DOHH2 (cell line): ENCODE results near the gene APOLD1.

Experiments
- EZH2phosphoT487 ChIP-seq: fragments of 200-600 bp; sonication (generic); IDR thresholded peaks from 2 replicates; pipeline ENCODE4 v1.6.1; 2017; ENCODE audit warnings: borderline replicate concordance, mild to moderate bottlenecking, antibody characterized with exemption, low read length, moderate library complexity, mixed read lengths
- TF ChIP-seq, protein P1 (sequence below): fragments of 200-600 bp; sonication (generic); IDR thresholded peaks from one replicate; pipeline ENCODE4 v1.5.1; 2014; ENCODE audit warnings: antibody characterized with exemption, mild to moderate bottlenecking, low read depth, low read length; ENCODE audit not compliant: poor library complexity, severe bottlenecking

DNA sequence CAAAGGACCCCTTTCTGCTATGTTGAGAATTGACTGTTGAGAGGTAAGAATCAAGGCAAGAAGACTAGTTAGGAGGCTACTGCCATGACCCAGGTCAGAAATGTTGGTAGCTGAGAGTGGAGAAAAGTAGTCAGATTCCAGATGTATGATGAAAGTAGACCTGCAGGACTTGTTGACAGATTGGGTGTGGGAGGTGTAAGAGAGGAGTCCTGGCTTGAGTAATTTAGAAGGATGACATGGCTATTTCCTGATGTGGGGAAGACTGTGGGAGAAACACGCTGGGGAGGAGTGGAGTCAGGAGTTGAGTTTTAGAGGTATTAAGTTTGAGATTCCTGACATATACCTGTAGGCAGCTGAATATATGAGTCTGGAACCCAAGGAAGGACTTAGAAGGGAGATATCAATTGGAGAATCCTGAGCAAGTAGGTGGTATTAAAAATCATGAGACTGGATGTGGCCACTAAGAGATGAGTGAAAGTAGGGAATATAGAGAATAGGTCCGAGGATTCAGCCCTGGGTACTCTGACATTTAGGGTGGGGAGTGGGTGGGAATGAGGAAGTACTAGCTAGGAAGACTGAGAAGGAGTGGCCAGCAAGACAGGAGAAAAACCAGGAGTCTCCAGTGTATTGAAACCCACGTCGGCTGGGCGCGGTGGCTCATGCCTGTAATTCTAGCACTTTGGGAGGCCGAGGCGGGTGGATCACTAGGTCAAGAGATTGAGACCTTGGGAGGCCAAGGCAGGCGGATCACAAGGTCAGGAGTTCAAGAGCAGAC is 15.1 kb downstream of the APOLD1 start:
- TF ChIP-seq, protein P1, sequence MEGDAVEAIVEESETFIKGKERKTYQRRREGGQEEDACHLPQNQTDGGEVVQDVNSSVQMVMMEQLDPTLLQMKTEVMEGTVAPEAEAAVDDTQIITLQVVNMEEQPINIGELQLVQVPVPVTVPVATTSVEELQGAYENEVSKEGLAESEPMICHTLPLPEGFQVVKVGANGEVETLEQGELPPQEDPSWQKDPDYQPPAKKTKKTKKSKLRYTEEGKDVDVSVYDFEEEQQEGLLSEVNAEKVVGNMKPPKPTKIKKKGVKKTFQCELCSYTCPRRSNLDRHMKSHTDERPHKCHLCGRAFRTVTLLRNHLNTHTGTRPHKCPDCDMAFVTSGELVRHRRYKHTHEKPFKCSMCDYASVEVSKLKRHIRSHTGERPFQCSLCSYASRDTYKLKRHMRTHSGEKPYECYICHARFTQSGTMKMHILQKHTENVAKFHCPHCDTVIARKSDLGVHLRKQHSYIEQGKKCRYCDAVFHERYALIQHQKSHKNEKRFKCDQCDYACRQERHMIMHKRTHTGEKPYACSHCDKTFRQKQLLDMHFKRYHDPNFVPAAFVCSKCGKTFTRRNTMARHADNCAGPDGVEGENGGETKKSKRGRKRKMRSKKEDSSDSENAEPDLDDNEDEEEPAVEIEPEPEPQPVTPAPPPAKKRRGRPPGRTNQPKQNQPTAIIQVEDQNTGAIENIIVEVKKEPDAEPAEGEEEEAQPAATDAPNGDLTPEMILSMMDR, result no peak
- TF ChIP-seq EZH2phosphoT487, result no peak
